KMS-11 (cell line): ENCODE data around the gene MMP24.

Experiments
- H2AFZ ChIP-seq: fragments of 200-600 bp; sonication (generic); 2 replicates; pipeline ENCODE4 v1.6.1; 2016; ENCODE audit warnings: antibody characterized with exemption, mixed run types, low read depth
- H3K27ac ChIP-seq: fragments of 200-600 bp; sonication (generic); 2 replicates; pipeline ENCODE4 v1.6.1; 2016; ENCODE audit warnings: mild to moderate bottlenecking, mixed run types
- H3K27me3 ChIP-seq: fragments of 200-600 bp; sonication (generic); 2 replicates; pipeline ENCODE4 v1.6.1; 2017; ENCODE audit warnings: mild to moderate bottlenecking, low read depth, mixed run types, moderate library complexity; ENCODE audit not compliant: insufficient read depth
- H3K36me3 ChIP-seq: fragments of 200-600 bp; sonication (generic); 2 replicates; pipeline ENCODE4 v1.6.1; 2017; ENCODE audit warnings: mild to moderate bottlenecking, mixed run types; ENCODE audit not compliant: insufficient read depth
- H3K4me1 ChIP-seq: fragments of 200-600 bp; sonication (generic); 2 replicates; pipeline ENCODE4 v1.6.1; 2016; ENCODE audit warnings: mild to moderate bottlenecking, low read depth, mixed run types; ENCODE audit not compliant: poor library complexity, severe bottlenecking
- H3K4me2 ChIP-seq: fragments of 200-600 bp; sonication (generic); 2 replicates; pipeline ENCODE4 v1.7.0; 2016; ENCODE audit warnings: mild to moderate bottlenecking, mixed run types
- H3K4me3 ChIP-seq: fragments of 200-600 bp; sonication (generic); IDR thresholded peaks from 2 replicates; pipeline ENCODE4 v1.6.1; 2017; ENCODE audit warnings: low read depth, low read length, mixed read lengths; ENCODE audit not compliant: insufficient read depth
- H3K79me2 ChIP-seq: fragments of 200-600 bp; sonication (generic); 2 replicates; pipeline ENCODE4 v1.6.1; 2016; ENCODE audit warnings: low read depth, mixed run types; ENCODE audit not compliant: insufficient read depth
- H3K9ac ChIP-seq: fragments of 200-600 bp; sonication (generic); 2 replicates; pipeline ENCODE4 v1.6.1; 2016; ENCODE audit warnings: mild to moderate bottlenecking, mixed run types
- H4K20me1 ChIP-seq: fragments of 200-600 bp; sonication (generic); 2 replicates; pipeline ENCODE4 v1.6.1; 2016; ENCODE audit warnings: mild to moderate bottlenecking, mixed run types; ENCODE audit not compliant: insufficient read depth
- TF ChIP-seq, protein P1 (sequence below): fragments of 200-600 bp; sonication (generic); conservative IDR thresholded peaks from 2 replicates; pipeline ENCODE4 v1.6.1; 2017; ENCODE audit warnings: low read depth, mild to moderate bottlenecking, antibody characterized with exemption, low read length, moderate library complexity, mixed read lengths

The MMP24 gene

DNA sequence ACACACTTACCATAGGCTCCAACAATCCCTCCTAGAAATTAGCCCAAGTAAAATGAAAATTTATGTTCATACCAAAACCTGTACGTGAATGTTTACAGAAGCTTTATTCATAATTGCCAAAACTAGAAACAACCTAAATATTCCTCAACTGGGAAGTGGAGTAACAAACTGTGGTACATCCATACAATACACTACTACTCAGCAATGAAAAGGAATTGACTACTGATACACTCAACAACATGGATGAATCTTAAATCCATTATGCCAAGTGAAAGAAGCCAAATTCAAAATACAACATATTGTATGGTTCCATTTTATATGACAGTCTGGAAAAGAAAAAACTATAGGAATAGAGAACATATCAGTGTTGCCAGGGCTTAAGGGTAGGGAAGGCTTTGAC lies 19.7 kb upstream of the MMP24 start:
- Histone ChIP-seq H3K27me3 (no peaks in the 10 kb centered on the region), H3K4me3 (no peak overlapping the region), H4K20me1 (no peaks in the 10 kb centered on the region), H3K36me3 (no peaks in the 10 kb centered on the region), H3K4me2 (no peak overlapping the region), H2AFZ (no peak overlapping the region), H3K9ac (no peak overlapping the region), H3K27ac (no peak overlapping the region), H3K79me2 (no peaks in the 10 kb centered on the region), H3K4me1 (no peaks in the 10 kb centered on the region)
- TF ChIP-seq, protein P1, sequence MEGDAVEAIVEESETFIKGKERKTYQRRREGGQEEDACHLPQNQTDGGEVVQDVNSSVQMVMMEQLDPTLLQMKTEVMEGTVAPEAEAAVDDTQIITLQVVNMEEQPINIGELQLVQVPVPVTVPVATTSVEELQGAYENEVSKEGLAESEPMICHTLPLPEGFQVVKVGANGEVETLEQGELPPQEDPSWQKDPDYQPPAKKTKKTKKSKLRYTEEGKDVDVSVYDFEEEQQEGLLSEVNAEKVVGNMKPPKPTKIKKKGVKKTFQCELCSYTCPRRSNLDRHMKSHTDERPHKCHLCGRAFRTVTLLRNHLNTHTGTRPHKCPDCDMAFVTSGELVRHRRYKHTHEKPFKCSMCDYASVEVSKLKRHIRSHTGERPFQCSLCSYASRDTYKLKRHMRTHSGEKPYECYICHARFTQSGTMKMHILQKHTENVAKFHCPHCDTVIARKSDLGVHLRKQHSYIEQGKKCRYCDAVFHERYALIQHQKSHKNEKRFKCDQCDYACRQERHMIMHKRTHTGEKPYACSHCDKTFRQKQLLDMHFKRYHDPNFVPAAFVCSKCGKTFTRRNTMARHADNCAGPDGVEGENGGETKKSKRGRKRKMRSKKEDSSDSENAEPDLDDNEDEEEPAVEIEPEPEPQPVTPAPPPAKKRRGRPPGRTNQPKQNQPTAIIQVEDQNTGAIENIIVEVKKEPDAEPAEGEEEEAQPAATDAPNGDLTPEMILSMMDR, result no peak

DNA sequence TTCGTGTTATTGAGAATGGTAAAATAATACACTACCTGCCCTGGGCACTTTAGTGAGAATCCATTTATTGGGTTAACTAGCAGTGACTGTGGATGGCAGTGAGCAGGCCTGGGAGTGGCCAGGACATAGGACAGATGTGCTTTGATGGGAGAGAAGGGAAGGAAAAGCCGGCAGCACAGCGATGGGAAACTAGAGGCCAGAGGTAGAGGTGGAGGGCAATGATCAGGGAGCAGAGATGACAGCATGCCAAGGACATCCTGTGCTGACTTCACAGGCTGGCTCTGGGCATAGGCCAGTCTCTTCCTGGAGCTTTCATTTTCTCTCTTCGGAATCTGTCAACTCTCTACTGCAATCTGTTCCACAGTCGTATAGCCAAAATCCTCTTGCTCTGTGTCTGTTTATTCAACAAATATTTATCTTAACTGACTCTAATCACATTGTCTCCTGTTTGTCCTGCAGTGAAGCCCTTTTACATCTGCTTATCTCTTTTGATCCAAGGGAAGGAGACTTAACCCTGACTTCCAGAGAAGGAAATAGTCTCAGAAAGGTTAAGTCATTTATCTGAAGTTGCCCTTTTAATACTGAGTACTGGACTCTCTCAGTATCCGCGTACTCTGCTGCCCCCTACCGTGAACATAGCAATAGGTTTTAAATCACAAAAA lies 18.4 kb upstream of the MMP24 start:
- Histone ChIP-seq H3K79me2 (no peaks in the 10 kb centered on the region), H4K20me1 (no peaks in the 10 kb centered on the region), H2AFZ (peak overlapping the region; percentile 32), H3K9ac (no peak overlapping the region), H3K4me2 (no peak overlapping the region), H3K27ac (no peak overlapping the region), H3K36me3 (no peaks in the 10 kb centered on the region), H3K4me3 (no peak overlapping the region), H3K27me3 (no peaks in the 10 kb centered on the region), H3K4me1 (no peaks in the 10 kb centered on the region)
- TF ChIP-seq, protein P1, result peak; percentile 90

DNA sequence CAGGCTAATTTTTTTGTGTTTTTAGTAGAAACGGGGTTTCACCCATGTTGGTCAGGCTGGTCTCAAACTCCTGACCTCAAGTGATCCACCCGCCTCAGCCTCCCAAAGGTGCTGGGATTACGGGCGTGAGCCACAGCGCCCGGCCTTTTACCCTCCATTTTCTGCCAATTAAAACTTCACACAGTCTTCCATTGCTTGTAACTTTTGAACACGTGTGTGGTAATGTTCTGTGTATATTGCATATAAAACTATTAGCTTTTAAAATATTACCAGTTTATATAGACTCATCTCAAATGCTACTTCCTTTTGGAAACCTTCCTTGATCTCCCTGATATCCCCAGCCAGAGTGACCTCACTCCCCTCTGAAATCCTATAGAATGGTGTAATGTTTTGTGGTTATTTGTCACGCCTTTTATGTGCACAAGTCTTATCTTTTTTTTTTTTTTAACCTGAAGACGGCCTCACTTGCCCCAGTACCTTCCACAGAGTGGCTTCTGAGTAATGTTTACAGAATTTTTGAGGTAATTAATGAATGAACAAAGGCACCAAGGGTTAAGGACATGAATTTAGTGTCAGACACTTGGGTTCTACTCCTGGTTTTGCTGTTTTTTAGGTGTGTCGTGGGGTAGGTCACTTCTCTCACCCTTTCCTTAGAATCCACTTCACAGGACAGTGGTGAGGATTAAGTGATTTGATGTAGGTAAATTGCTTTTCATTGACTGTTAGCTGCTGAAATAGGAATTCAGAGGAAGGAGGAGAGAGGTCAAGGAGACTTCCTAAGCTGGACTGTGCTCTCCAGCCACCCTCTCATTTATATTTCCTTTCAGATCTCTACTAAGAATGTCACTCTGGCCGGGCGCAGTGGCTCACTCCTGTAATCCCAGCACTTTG lies 11.2 kb upstream of the MMP24 start:
- Histone ChIP-seq H4K20me1 (no peaks in the 10 kb centered on the region), H3K36me3 (no peaks in the 10 kb centered on the region), H3K27ac (no peak overlapping the region), H3K4me2 (no peak overlapping the region), H3K9ac (no peak overlapping the region), H3K27me3 (no peaks in the 10 kb centered on the region), H3K79me2 (no peaks in the 10 kb centered on the region), H2AFZ (no peak overlapping the region), H3K4me1 (no peaks in the 10 kb centered on the region), H3K4me3 (no peak overlapping the region)
- TF ChIP-seq, protein P1, result no peak

DNA sequence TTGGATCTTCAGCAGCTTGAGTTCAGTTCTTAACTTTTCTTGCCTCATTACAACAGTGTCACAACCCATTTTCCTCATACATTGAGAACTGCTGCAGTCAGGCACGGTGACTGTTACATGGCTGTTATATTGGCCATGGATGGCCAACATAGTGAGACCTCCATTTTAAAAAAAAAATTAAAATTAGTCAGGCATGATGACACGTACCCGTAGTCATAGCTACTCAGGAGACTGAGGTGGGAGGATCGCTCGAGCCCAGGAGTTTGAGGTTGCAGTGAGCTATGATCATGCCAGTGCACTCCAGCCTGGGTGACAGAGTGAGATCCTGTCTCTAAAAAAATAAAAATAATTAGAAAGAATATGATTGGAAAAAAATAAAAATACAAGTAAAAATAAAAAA lies 9.9 kb upstream of the MMP24 start:
- Histone ChIP-seq H3K27ac (no peak overlapping the region), H3K36me3 (no peaks in the 10 kb centered on the region), H3K4me2 (no peak overlapping the region), H3K9ac (no peak overlapping the region), H3K4me3 (no peak overlapping the region), H3K4me1 (no peaks in the 10 kb centered on the region), H4K20me1 (no peaks in the 10 kb centered on the region), H3K27me3 (no peaks in the 10 kb centered on the region), H2AFZ (no peak overlapping the region), H3K79me2 (no peaks in the 10 kb centered on the region)
- TF ChIP-seq, protein P1, result no peak
